Stomach (tissue), 4 donors: ENCODE measurements around the gene MORN2.

Experiments
- POLR2A ChIP-seq, 4 donors: fragments of 450-650 bp; IDR thresholded peaks; one replicate each; pipeline ENCODE4 v1.6.1; 2016; ENCODE audit warnings: antibody characterized with exemption in 4 of 4, control low read depth in 2 of 4, mild to moderate bottlenecking in 1 of 4, moderate library complexity in 1 of 4
- POLR2AphosphoS5 ChIP-seq, 3 donors: sonication (generic); formaldehyde crosslinking; IDR thresholded peaks; one replicate each; pipeline ENCODE4 v1.6.1; 2016; ENCODE audit warnings: antibody characterized with exemption in 3 of 3
- TF ChIP-seq, protein P1 (sequence below), 7 experiments: fragments of 450-650 bp in 4 of 7; fragments of 200-600 bp in 3 of 7; sonication (generic) in 3 of 7; IDR thresholded peaks; one replicate each; pipeline ENCODE4 v1.5.1; 2016 to 2019; ENCODE audit warnings: antibody characterized with exemption in 7 of 7, control low read depth in 2 of 7, mild to moderate bottlenecking in 1 of 7

DNA sequence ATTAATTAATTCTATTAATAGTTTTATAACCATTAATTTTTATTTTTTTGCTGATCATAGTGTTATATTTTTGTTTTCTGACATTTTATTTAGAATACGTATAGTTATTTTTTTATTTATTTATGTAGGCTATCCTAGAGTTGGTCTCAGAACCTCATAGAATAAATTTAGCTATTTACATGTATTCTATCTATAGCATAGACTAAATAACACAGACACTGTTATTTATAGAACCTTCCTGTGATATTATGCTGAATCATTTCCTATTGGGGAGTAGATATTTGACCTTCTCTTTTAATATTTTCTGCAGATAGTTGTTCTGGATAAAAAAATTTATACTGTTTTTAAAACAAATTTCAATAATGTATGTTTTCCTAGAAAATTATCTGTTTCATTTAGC, 34.1 kb downstream of the MORN2 start:
- TF ChIP-seq, protein P1, sequence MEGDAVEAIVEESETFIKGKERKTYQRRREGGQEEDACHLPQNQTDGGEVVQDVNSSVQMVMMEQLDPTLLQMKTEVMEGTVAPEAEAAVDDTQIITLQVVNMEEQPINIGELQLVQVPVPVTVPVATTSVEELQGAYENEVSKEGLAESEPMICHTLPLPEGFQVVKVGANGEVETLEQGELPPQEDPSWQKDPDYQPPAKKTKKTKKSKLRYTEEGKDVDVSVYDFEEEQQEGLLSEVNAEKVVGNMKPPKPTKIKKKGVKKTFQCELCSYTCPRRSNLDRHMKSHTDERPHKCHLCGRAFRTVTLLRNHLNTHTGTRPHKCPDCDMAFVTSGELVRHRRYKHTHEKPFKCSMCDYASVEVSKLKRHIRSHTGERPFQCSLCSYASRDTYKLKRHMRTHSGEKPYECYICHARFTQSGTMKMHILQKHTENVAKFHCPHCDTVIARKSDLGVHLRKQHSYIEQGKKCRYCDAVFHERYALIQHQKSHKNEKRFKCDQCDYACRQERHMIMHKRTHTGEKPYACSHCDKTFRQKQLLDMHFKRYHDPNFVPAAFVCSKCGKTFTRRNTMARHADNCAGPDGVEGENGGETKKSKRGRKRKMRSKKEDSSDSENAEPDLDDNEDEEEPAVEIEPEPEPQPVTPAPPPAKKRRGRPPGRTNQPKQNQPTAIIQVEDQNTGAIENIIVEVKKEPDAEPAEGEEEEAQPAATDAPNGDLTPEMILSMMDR (IDR thresholded peaks at IDR 0.05), result no peak
- no peak for TF ChIP-seq POLR2AphosphoS5 (IDR thresholded peaks at IDR 0.05)
- TF ChIP-seq POLR2A (IDR thresholded peaks at IDR 0.05), result no peak
